ENCODE results near the gene ANLN.
"Not testable (repeated sequence)": the region's sequence is repeated elsewhere in the genome, so short reads cannot be mapped to it uniquely, and the experiment has no call there.

Gene ANLN

GRCh38 chr7:36459236-36459960, 69.7 kb downstream of the ANLN start:
- DNase-seq (ENCODE audit: low read depth, low spot score), result no peak
- H3K27ac ChIP-seq, result no peak overlapping the region

- no peak overlapping the region for H3K27ac ChIP-seq
- no peak for DNase-seq (ENCODE audit: low read depth, low spot score)
These were observed 71.3 kb downstream of the ANLN start for GRCh38 chr7:36460811-36461429.

- no peak overlapping the region for H3K27ac ChIP-seq
- DNase-seq (ENCODE audit: low read depth, low spot score), result no peak
These were observed 73.0 kb downstream of the ANLN start for GRCh38 chr7:36462551-36463137.

- DNase-seq (ENCODE audit: low read depth, low spot score), result no peak
- no peak overlapping the region for H3K27ac ChIP-seq
These were observed 74.6 kb downstream of the ANLN start for GRCh38 chr7:36464271-36464670.

GRCh38 chr7:36466001-36466400, 76.3 kb downstream of the ANLN start:
- DNase-seq (ENCODE audit: low read depth, low spot score); H3K27ac ChIP-seq: not testable (repeated sequence)

GRCh38 chr7:36468370-36469101, 78.9 kb downstream of the ANLN start:
- H3K27ac ChIP-seq, result no peak overlapping the region
- no peak for DNase-seq (ENCODE audit: low read depth, low spot score)

GRCh38 chr7:36469236-36469635, 79.6 kb downstream of the ANLN start:
- DNase-seq (ENCODE audit: low read depth, low spot score), result no peak
- H3K27ac ChIP-seq, result no peak overlapping the region

- DNase-seq (ENCODE audit: low read depth, low spot score), result no peak
- H3K27ac ChIP-seq, result no peak overlapping the region
These were observed 82.6 kb downstream of the ANLN start for GRCh38 chr7:36472141-36472729.

- H3K27ac ChIP-seq, result peak overlapping the region; percentile 25
- no peak for DNase-seq (ENCODE audit: low read depth, low spot score)
These were observed 84.0 kb downstream of the ANLN start for GRCh38 chr7:36473454-36474282.

- H3K27ac ChIP-seq, result peak overlapping the region; percentile 25
- DNase-seq (ENCODE audit: low read depth, low spot score), result no peak
These were observed 84.8 kb downstream of the ANLN start for GRCh38 chr7:36474283-36475010.

- DNase-seq (ENCODE audit: low read depth, low spot score), result no peak
- no peak overlapping the region for H3K27ac ChIP-seq
These were observed 85.3 kb downstream of the ANLN start for GRCh38 chr7:36475011-36475342.

GRCh38 chr7:36475381-36475780, 85.7 kb downstream of the ANLN start:
- DNase-seq (ENCODE audit: low read depth, low spot score), result no peak

GRCh38 chr7:36478745-36479144, 89.1 kb downstream of the ANLN start:
- no peak for DNase-seq (ENCODE audit: low read depth, low spot score)

More at GRCh38 chr7:36475381-36475780, 85.7 kb downstream of the ANLN start:
- H3K27ac ChIP-seq, result no peak overlapping the region

GRCh38 chr7:36483853-36484252, 94.2 kb downstream of the ANLN start:
- H3K27ac ChIP-seq; DNase-seq (ENCODE audit: low read depth, low spot score): not testable (repeated sequence)

More at GRCh38 chr7:36478745-36479144, 89.1 kb downstream of the ANLN start:
- H3K27ac ChIP-seq, result no peak overlapping the region

- no peak for DNase-seq (ENCODE audit: low read depth, low spot score)
- H3K27ac ChIP-seq, result no peak overlapping the region
These were observed 94.6 kb downstream of the ANLN start for GRCh38 chr7:36484265-36484664.

GRCh38 chr7:36486336-36486735, 96.7 kb downstream of the ANLN start:
- DNase-seq (ENCODE audit: low read depth, low spot score), result no peak
- H3K27ac ChIP-seq, result no peak overlapping the region

- no peak overlapping the region for H3K27ac ChIP-seq
- no peak for DNase-seq (ENCODE audit: low read depth, low spot score)
These were observed 98.2 kb downstream of the ANLN start for GRCh38 chr7:36487756-36488336.

- H3K27ac ChIP-seq; DNase-seq (ENCODE audit: low read depth, low spot score): not testable (repeated sequence)
These were observed 99.0 kb downstream of the ANLN start for GRCh38 chr7:36488672-36489071.

GRCh38 chr7:36490419-36490830, 100.8 kb downstream of the ANLN start:
- no peak overlapping the region for H3K27ac ChIP-seq
- DNase-seq (ENCODE audit: low read depth, low spot score), result no peak

All from epithelial cell of prostate (primary cell).